Mononuclear cell (primary cell): Measurements from ENCODE around the gene KRTAP12-1. TPM values are rescaled to one million over a fixed set of nuclear protein-coding genes. Genes with fewer than 3 reads are reported as not detected.

Source experiments
- H3K27me3 ChIP-seq: 2 replicates; pipeline ENCODE4 v1.6.0; 2011; ENCODE audit warnings: low read length, control low read depth; ENCODE audit not compliant: insufficient read depth
- H3K4me1 ChIP-seq: 2 replicates; pipeline ENCODE4 v1.5.1; 2011; ENCODE audit warnings: mild to moderate bottlenecking, low read length, control low read depth; ENCODE audit not compliant: insufficient read depth
- H3K4me3 ChIP-seq: 2 replicates; pipeline ENCODE4 v1.5.1; 2011; ENCODE audit warnings: mild to moderate bottlenecking, low read length, moderate library complexity
- H3K9me3 ChIP-seq: 2 replicates; pipeline ENCODE4 v1.5.1; 2011; ENCODE audit warnings: low read depth, mild to moderate bottlenecking, control low read depth, low read length
- total RNA-seq: library from RNA; depleted of rRNA; stranded (reverse); fragments of >200 nt; gene quantifications from one replicate; pipeline ENCODE4 v1.2.3, GENCODE V29; 2012

Gene KRTAP12-1, protein sequence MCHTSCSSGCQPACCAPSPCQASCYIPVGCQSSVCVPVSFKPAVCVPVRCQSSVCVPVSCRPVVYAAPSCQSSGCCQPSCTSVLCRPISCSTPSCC
- not detected for total RNA-seq

- Histone ChIP-seq H3K9me3 (no peaks in the 10 kb centered on the region), H3K27me3 (no peaks in the 10 kb centered on the region), H3K4me1 (no peaks in the 10 kb centered on the region), H3K4me3 (no peak within 1 kb of the TSS)
Measured at GRCh38 chr21:44681861-44682579, at the start of gene KRTAP12-1. KRTAP12-1 (minus strand) TSS chr21:44682163; CDS start chr21:44682123, 40 bp downstream.

- Histone ChIP-seq H3K4me1 (no peaks in the 10 kb centered on the region), H3K4me3 (no peak overlapping the region), H3K27me3 (peaks cover 1% of the 10 kb centered on the region), H3K9me3 (no peaks in the 10 kb centered on the region)
Measured at GRCh38 chr21:44730951-44731579, 49.1 kb upstream of the KRTAP12-1 start.

DNA sequence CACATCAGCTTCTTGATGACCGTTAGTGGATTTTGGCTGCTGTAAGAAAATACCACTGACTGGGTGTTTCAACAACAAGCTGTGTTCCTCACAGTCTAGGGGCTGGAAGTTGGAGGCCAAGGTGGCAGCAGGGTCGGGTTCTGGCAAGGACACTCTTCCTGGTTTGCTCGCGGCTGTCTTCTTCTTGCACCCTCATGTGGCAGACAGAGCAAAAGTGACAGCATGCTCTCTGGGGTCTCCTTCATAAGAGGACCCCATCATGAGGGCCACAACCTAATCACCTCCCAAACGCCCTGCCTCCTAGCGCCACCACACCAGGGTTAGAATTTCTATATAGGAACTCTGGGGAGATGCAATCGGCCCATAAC lies 48.0 kb upstream of the KRTAP12-1 start:
- no peaks in the 10 kb centered on the region for H3K4me1 ChIP-seq
- H3K9me3 ChIP-seq = no peaks in the 10 kb centered on the region
- H3K4me3 ChIP-seq = no peak overlapping the region
- peaks cover 4% of the 10 kb centered on the region for H3K27me3 ChIP-seq

GRCh38 chr21:44729336-44730027 lies 47.5 kb upstream of the KRTAP12-1 start:
- Histone ChIP-seq H3K27me3 (peaks cover 4% of the 10 kb centered on the region), H3K9me3 (no peaks in the 10 kb centered on the region), H3K4me1 (no peaks in the 10 kb centered on the region), H3K4me3 (no peak overlapping the region)

GRCh38 chr21:44728716-44729115 lies 46.8 kb upstream of the KRTAP12-1 start:
- Histone ChIP-seq H3K9me3 (no peaks in the 10 kb centered on the region), H3K4me3 (no peak overlapping the region), H3K4me1 (peaks cover 2% of the 10 kb centered on the region), H3K27me3 (peaks cover 9% of the 10 kb centered on the region)

- H3K4me1 ChIP-seq = peaks cover 10% of the 10 kb centered on the region
- H3K4me3 ChIP-seq = no peak overlapping the region
- no peaks in the 10 kb centered on the region for H3K9me3 ChIP-seq
- H3K27me3 ChIP-seq = peaks cover 19% of the 10 kb centered on the region
Measured at GRCh38 chr21:44727757-44728156, 45.8 kb upstream of the KRTAP12-1 start.

GRCh38 chr21:44727321-44727720 lies 45.4 kb upstream of the KRTAP12-1 start:
- Histone ChIP-seq H3K4me1 (peaks cover 10% of the 10 kb centered on the region), H3K27me3 (peaks cover 23% of the 10 kb centered on the region), H3K4me3 (no peak overlapping the region), H3K9me3 (no peaks in the 10 kb centered on the region)

DNA sequence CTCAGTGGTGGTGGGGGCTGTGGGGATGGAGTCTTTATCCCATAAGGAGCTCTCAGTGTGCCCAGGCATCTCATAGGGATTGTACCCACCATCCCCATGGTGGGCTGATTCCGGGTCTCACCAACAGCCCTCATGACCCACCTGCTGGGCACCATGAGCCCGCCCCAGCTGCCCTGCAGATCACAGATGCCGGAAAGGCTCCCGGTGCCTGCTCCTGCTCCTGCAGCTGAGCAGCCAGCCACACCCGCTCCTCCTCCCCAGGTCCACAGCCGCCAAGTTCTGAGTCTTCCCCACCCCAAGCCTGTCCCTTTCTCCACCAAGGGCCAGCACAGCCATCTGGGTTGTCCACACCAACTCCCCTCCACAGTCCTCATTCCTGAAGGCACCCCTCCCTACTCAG lies 44.9 kb upstream of the KRTAP12-1 start:
- peaks cover 23% of the 10 kb centered on the region for H3K27me3 ChIP-seq
- peaks cover 10% of the 10 kb centered on the region for H3K4me1 ChIP-seq
- no peaks in the 10 kb centered on the region for H3K9me3 ChIP-seq
- H3K4me3 ChIP-seq = no peak overlapping the region

DNA sequence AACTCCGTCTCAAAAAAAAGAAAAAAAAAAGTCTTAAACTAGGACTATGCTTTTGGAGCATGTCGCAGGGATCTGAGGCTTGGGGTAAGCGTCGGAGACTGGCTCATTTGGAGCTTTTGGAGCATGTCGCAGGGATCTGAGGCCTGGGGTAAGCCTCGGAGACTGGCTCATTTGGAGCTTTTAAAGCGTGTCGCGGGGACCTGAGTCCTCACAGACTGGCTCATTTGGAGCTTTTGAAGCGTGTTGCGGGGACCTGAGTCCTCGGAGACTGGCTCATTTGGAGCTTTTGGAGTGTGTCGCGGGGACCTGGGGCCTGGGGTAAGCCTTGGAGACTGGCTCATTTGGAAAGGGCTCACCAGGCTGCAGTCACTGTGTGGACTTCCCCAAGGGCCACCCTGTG lies 43.0 kb upstream of the KRTAP12-1 start:
- Histone ChIP-seq H3K4me3 (no peak overlapping the region), H3K9me3 (no peaks in the 10 kb centered on the region), H3K27me3 (peaks cover 30% of the 10 kb centered on the region), H3K4me1 (peaks cover 10% of the 10 kb centered on the region)

- H3K4me1 ChIP-seq = peaks cover 10% of the 10 kb centered on the region
- no peak overlapping the region for H3K4me3 ChIP-seq
- no peaks in the 10 kb centered on the region for H3K9me3 ChIP-seq
- H3K27me3 ChIP-seq = peaks cover 30% of the 10 kb centered on the region
Measured at GRCh38 chr21:44724196-44724595, 42.2 kb upstream of the KRTAP12-1 start.

DNA sequence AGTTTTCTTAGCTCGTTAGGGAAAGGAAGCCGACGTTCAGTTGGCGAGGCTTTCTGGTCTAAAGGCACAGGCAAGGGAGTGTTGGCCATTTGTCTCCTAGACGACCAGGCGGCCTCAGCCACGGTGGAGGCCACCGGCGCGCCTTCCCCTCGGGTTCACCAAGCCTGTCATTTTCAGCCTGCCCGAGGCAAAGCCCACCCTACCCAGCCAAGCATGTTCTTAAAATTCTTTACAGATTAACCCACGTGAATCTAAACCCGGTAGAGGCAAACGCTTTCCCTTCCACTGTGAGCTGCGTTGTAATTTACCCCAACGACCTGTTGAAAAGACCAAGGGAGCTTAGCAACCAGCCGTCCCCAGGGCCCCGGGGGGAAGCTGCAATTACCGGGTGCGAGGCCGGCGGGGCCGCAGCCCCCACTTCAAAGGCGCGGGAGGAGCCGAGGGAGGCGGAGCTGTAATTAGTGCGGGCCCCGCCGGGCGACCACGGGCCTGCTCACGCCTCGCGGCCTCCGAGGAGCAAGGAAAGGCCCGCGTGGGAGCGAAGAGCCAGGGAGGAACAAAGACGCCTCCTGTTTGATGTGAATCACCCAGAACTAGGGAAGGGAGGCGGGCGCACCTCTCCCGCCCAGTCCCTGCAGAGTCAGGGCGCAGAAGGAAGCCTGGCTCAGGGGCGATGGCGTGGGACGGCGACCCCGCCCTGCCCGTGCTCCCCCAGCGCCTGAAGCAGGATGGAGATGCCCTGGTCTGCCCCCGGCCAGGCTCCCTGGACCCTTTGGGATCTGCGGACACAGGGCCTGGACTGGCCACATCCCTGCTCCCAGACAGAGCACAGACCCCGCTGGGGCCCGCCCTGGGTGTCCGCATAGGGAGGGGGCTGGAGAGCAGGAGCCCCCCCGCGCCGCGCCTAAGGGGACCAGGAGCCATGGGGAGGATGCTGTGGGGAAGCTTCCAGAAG lies 41.5 kb upstream of the KRTAP12-1 start:
- Histone ChIP-seq H3K9me3 (no peaks in the 10 kb centered on the region), H3K4me1 (peaks cover 10% of the 10 kb centered on the region), H3K27me3 (peaks cover 36% of the 10 kb centered on the region), H3K4me3 (no peak overlapping the region)

GRCh38 chr21:44722731-44723130 lies 40.8 kb upstream of the KRTAP12-1 start:
- Histone ChIP-seq H3K9me3 (no peaks in the 10 kb centered on the region), H3K4me1 (peaks cover 10% of the 10 kb centered on the region), H3K4me3 (no peak overlapping the region), H3K27me3 (peaks cover 36% of the 10 kb centered on the region)

GRCh38 chr21:44720170-44720569 lies 38.2 kb upstream of the KRTAP12-1 start:
- peaks cover 10% of the 10 kb centered on the region for H3K4me1 ChIP-seq

DNA sequence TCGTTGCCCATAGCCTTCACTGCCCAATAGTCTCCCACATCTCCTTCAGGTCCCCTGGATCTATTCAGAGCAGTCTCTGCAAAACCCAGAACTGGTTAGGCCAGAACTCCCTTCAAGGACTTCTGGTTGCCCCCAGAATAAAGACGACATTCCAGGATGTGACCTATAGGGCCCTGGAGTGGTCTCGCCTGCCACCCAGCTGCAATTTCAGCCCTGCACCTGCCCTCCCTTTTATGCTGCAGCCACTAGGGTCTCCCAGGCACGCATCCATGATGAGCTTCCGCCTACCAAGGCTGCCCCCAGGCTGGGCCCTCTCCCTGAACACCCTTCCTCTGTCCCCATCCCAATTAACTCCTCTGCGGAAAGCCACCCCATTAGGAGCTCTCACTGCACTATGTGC lies 36.6 kb upstream of the KRTAP12-1 start:
- no peaks in the 10 kb centered on the region for H3K9me3 ChIP-seq
- H3K4me1 ChIP-seq = peaks cover 7% of the 10 kb centered on the region
- no peak overlapping the region for H3K4me3 ChIP-seq
- H3K27me3 ChIP-seq = peaks cover 46% of the 10 kb centered on the region

More at GRCh38 chr21:44720170-44720569, 38.2 kb upstream of the KRTAP12-1 start:
- Histone ChIP-seq H3K27me3 (peaks cover 41% of the 10 kb centered on the region), H3K4me3 (no peak overlapping the region), H3K9me3 (no peaks in the 10 kb centered on the region)
